GM12801 (cell line): Measurements from ENCODE around the gene TBC1D14.

ENCODE experiments used
- CTCF ChIP-seq: IDR thresholded peaks from one replicate; pipeline ENCODE4 v1.5.1; 2011; ENCODE audit warnings: control low read depth; ENCODE audit not compliant: insufficient read length; ENCODE audit errors: extremely low read depth

TBC1D14 gene

GRCh38 chr4:6937754-6938153 is 28.1 kb downstream of the TBC1D14 start:
- TF ChIP-seq CTCF: no peak

- TF ChIP-seq CTCF: no peak
These were observed 28.6 kb downstream of the TBC1D14 start for GRCh38 chr4:6938237-6938636.

GRCh38 chr4:6938647-6939271 is 29.1 kb downstream of the TBC1D14 start:
- TF ChIP-seq CTCF: no peak

- no peak for TF ChIP-seq CTCF
These were observed 30.4 kb downstream of the TBC1D14 start for GRCh38 chr4:6939761-6940743.

- TF ChIP-seq CTCF: no peak
These were observed 31.1 kb downstream of the TBC1D14 start for GRCh38 chr4:6940744-6941137.

- no peak for TF ChIP-seq CTCF
These were observed 32.2 kb downstream of the TBC1D14 start for GRCh38 chr4:6941796-6942195.

GRCh38 chr4:6942238-6942800 is 32.7 kb downstream of the TBC1D14 start:
- TF ChIP-seq CTCF: no peak
